HG03159 (cell line): ENCODE data around the gene ANKRD31.
"Not testable (repeated sequence)": the region's sequence is repeated elsewhere in the genome, so short reads cannot be mapped to it uniquely, and the experiment has no call there.

Source experiments
- ATAC-seq: cut with Tn5 transposase; IDR thresholded peaks from one replicate; pipeline ENCODE4 v1.9.1; 2021; ENCODE audit warnings: mild to moderate bottlenecking, moderate library complexity; ENCODE audit not compliant: unreplicated experiment

The ANKRD31 gene

GRCh38 chr5:75236322-75237316 is at the start of gene ANKRD31:
Gene ANKRD31, minus strand, starts transcription at chr5:75236878. Its CDS starts 192 bp downstream, at chr5:75236686.
- peak; percentile 98 for ATAC-seq

- ATAC-seq = no peak
These were observed 49.6 kb upstream of the ANKRD31 start for GRCh38 chr5:75286211-75286773.

GRCh38 chr5:75282581-75282980 is 45.9 kb upstream of the ANKRD31 start:
- ATAC-seq = no peak

- no peak for ATAC-seq
These were observed 45.2 kb upstream of the ANKRD31 start for GRCh38 chr5:75281716-75282465.

GRCh38 chr5:75279321-75279720 is 42.6 kb upstream of the ANKRD31 start:
- no peak for ATAC-seq

GRCh38 chr5:75277463-75277862 is 40.8 kb upstream of the ANKRD31 start:
- no peak for ATAC-seq

- no peak for ATAC-seq
These were observed 39.1 kb upstream of the ANKRD31 start for GRCh38 chr5:75275756-75276155.

GRCh38 chr5:75275147-75275546 is 38.5 kb upstream of the ANKRD31 start:
- no peak for ATAC-seq

GRCh38 chr5:75274486-75274885 is 37.8 kb upstream of the ANKRD31 start:
- ATAC-seq = no peak

- ATAC-seq = not testable (repeated sequence)
These were observed 33.9 kb upstream of the ANKRD31 start for GRCh38 chr5:75270605-75271004.

GRCh38 chr5:75265731-75266130 is 29.1 kb upstream of the ANKRD31 start:
- no peak for ATAC-seq

GRCh38 chr5:75262271-75262670 is 25.6 kb upstream of the ANKRD31 start:
- no peak for ATAC-seq

GRCh38 chr5:75260708-75261107 is 24.0 kb upstream of the ANKRD31 start:
- ATAC-seq = no peak

- not testable (repeated sequence) for ATAC-seq
These were observed 13.8 kb upstream of the ANKRD31 start for GRCh38 chr5:75250452-75250851.

- no peak for ATAC-seq
These were observed 8.3 kb upstream of the ANKRD31 start for GRCh38 chr5:75245023-75245422.

- no peak for ATAC-seq
These were observed 6.8 kb upstream of the ANKRD31 start for GRCh38 chr5:75243510-75243909.

- no peak for ATAC-seq
These were observed 6.4 kb upstream of the ANKRD31 start for GRCh38 chr5:75243100-75243499.

- no peak for ATAC-seq
These were observed 5.4 kb upstream of the ANKRD31 start for GRCh38 chr5:75242067-75242466.

- no peak for ATAC-seq
These were observed 3.0 kb upstream of the ANKRD31 start for GRCh38 chr5:75239681-75240080.

GRCh38 chr5:75235711-75236110 is 967 bp downstream of the ANKRD31 start:
- no peak for ATAC-seq

GRCh38 chr5:75234251-75234650 is 2.4 kb downstream of the ANKRD31 start:
- no peak for ATAC-seq
